HG03159 (cell line): ENCODE results near the gene PCSK6.

Experiments used
- ATAC-seq: cut with Tn5 transposase; IDR thresholded peaks from one replicate; pipeline ENCODE4 v1.9.1; 2021; ENCODE audit warnings: mild to moderate bottlenecking, moderate library complexity; ENCODE audit not compliant: unreplicated experiment

Gene PCSK6

DNA sequence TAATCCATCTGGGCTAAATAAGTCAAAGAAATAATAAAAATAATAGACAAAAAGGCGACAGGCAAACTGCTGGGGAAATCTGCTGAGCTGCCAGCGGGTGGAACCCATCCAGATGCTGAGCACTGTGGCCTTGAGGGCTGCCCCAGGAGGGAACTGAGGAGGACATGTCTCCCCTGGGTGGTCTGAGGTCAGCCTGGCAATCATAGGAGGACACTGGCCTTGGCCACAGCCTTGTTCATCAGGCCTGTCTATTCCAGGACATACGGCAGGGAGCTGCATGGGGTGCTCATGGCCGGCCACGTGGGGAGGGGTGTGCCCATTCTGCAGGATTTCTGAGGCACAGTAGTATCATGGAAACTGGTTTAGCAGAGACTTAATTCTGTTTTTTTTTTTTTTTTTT lies 173.0 kb downstream of the PCSK6 start:
- no peak for ATAC-seq

DNA sequence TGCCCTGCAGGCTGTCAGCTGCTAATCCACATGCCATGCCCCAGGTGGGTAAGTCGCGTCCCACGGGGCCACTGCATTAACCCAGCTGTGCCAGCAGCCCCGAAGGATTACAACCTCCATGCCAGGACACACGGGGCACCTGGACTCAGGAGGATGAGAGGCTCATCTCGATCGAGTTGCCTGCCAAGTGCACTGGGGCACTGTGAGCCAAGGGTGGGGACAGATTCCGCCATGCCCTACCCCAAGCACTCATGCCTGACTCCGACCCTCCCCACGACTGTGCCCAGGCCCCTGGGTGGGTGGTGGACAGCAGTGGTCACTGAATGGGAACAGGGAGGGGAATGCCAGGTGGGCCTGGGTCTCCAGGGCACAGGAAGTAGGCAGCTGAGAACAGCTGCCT lies 173.8 kb downstream of the PCSK6 start:
- no peak for ATAC-seq

DNA sequence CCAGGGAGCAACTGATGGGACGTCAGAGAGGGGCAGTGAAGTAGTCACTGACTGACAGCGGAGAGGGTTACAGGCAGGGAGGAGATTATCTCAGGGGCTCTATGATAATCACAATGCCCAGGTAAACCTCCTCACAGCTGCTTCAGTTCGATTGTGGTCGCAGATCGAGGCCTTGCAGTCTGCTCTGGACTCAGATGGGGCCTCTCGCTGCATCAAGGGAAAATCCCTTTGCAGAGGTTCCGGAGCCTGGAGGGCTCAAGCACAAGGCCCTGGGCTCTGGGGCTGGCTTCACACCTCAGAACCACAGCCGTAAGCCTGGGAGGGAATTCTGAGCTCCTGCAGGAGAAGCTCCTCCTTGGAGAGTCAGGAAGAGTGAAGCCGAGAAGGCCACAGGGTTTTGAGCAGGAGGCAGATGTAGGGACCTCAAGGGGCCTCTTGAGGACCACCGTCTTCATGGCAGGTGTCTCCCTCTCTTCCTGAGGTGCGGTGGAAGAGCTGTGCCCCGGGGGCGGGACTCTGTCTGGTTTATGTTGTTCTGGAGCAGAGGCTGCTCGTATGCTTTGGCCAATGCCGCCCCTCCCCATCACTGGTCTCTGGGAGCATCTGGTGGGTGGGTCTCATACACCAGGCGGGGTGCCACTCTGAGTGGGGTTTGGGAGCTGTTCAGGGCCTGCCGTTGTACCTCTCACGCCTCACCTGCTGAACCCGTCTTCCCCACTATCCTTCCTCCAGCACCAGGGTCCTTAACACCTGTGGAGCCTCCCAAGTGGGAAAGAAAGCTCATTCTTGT lies 175.0 kb downstream of the PCSK6 start:
- ATAC-seq, result no peak

DNA sequence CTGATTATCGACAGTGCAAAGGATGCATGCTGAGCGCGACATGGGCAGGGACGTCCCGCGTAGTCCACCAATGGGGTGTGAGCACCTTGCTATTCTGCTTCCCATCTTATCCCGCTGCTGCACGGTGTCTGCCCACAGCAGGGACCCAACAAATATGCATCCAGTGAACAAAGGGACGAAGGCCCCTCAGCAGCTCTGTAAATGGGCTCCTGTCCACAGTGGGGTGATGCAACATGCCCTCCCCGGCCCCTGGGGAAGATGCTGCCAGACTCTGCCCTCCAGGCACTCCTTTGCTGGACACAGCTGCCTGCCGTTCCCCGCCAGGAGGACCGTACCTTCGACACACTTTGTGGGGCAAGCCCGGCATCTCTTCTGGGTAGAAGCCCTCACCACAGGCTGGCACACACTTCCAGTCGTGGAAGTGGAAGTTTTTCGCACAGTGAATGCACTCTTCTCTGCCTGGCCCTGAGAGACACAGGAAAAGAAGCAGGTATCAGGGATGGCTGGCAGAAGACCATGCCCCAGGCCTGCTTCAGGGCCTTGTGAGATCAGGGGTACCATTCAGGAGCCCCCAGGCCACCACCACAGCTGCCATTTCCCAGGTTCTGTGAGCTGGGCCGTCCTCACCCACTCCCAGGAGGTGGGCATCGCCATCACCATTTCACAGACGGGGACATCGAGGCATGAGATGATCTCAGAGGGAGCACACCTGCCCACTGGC lies 176.3 kb downstream of the PCSK6 start:
- no peak for ATAC-seq

DNA sequence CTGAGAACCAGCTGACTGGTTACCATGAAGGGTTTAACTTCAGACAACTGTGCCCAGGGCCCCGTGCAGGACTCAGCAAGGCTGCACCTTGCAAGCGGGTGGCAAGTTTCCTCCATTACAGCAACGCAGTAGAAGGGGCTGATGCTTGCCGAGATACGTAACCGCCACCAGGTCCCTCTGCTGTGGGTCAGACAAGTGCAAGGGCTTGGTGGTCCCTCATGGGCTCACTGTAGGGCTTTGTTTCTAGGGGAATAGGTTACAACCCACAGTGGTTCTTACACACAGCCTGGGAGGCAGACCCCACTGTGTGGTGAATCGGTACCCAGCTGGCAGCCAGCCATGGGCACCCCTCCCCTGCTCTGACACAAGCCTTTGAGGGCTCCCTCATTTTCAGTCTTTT lies 179.0 kb downstream of the PCSK6 start:
- ATAC-seq, result no peak

DNA sequence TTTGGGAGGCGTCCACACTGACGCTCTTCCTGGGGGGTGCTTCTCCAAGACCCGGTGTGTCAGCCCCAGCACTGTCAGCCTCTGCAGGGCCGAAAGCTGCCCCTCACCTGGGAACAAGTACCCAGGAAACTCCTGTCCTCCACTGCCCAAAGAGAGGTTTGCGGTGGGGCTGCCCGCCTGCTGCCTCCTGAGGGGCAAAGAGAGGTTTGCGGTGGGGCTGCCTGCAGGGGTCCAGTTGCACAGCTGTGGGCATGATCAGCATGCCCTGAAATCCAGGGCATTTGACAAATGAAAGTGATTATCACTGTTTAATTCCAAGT lies 179.4 kb downstream of the PCSK6 start:
- no peak for ATAC-seq

DNA sequence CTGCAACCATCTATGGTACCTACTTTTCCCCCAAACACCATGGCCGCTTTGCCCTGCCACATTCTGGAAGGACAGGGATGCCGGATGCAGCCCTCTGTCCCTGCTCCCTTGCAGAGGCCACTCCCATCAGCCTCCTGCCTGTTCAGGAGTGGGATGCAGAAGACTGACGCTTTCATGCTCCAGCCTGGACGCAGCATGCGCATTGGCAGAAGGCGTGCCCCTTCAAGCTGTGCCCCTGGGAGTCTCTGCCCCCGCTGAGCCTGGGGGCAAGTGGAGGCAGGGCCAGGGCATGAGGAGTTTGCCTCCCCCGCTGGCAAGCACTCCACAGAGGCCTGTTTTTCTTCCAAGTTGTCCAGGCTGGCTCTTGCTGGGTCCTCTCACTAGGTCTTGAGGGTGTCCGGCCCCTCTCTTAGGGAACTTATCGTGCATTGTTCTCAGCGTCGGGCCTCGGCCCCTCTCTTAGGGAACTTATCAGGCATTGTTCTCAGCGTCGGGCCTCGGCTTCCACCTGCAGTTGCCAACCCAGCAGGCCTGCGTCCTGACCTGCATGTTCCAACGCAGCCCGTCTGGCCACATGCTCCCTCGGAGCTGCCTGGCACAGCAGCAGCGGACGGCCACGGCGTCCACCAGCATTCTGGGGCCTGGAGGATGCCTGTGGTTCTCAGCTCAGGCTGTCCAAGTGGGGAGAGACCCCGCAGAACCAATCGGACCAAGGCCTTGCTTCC lies 179.9 kb downstream of the PCSK6 start:
- no peak for ATAC-seq

DNA sequence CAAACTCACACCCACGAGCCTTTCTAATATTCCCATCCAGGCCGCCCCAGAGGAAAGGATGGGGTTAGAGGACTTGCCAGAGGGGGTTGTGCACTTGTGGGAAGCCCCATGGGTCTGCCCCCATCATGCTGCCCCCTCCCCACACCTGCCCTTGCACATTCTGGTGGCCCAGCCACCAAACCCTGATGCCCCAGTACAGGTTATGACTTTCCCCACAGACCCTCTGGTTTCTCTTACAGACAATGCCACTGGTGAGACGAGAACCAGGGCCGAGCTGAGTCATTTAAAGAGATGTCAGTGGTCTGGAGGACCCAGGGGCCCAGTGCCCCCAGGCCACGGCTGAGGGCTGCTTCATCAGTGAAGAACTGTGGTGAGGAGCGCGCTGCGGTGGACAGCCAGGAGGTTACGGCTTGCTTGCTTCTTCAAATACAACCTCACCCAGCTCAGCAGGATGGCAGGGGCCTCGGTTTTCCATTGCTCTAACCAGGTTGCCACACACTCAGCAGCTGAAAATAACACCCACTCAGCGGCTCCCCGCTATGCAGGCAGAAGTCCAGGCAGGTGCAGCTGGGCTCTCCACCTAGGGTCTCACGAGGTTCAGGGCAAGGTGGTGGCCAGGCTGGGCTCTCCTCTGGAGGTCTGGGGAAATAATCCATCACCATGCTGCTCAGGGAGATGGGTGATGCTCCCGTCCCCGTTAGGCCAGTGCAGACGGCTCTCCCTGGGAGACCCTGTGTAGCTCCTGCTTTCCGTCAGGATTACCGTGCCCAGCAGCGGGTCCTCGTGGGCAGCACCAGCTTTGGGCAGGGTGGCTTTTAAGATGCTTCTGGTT lies 180.7 kb downstream of the PCSK6 start:
- no peak for ATAC-seq

DNA sequence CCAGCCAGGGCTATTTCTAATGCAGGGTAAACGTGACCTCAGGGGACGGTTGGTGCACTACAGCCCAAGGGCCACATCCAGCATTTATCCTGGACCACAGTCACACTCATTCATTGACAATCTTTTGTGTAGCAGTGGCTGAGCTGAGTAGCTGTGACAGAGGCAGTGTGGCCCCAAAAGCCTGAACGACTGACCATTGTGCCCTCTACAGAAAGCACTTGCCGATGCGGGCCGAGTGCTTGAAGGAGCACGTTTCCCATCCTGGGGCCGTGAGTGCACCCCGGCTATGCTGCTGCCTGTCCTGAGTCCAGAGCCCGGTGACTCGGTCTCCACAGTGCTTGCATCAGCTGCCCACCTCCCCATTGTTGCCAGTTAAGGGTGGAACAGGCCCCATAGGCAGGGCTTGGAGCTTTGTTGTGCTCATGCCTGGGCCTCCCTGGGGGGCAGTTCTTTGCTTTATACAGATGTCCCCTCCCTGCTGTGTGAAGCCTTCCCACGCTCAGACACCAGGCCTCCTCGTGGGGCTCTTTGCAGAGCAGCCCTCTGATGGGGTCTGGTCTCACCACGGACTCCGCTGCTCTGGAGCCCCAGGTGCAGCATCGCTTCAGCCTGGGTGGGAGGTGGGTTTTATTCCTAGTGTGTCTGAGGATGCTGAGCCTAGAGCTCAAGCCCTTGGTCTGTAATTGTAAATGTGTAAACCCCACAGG lies 181.5 kb downstream of the PCSK6 start:
- ATAC-seq, result no peak

DNA sequence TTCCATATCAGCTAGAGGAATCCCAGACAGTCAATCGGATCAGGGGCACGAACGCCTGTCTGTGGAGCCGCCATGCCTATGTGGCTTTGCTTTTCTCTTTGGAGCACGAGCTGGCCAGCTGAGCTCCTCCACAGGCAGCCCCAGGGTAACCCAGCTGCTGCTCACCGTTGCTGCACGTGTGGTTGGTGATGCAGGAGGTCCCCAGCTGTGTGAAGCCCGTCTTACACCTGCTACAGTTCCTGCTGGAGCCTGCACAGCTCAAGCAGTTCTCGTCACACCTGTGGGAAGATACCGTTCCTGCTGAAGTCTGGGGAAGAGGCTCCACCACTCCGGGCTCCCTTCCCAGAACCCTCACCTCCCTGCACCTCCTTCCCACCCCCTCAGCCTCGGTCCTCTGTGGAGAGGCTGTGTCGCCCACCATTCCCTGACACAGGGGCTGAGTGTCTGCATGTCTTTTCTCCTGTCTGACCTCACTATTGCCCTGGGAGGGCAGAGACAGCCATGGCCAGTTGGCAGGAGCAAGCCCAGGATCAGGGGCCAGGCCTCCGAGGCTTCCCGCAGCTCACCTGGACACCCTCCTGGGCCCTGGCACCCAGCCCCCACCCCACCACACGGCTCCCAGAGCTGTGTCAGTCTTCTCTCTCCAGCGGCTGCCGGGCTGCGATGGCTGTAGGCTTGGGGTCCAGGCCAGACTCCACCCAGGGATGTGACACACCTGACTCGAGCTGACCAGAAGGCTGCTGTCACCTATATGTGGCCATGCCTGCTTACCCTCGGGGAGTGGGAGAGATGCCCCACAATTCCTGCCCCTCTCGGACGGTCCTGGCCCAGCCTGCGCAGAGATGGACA lies 182.2 kb downstream of the PCSK6 start:
- no peak for ATAC-seq

DNA sequence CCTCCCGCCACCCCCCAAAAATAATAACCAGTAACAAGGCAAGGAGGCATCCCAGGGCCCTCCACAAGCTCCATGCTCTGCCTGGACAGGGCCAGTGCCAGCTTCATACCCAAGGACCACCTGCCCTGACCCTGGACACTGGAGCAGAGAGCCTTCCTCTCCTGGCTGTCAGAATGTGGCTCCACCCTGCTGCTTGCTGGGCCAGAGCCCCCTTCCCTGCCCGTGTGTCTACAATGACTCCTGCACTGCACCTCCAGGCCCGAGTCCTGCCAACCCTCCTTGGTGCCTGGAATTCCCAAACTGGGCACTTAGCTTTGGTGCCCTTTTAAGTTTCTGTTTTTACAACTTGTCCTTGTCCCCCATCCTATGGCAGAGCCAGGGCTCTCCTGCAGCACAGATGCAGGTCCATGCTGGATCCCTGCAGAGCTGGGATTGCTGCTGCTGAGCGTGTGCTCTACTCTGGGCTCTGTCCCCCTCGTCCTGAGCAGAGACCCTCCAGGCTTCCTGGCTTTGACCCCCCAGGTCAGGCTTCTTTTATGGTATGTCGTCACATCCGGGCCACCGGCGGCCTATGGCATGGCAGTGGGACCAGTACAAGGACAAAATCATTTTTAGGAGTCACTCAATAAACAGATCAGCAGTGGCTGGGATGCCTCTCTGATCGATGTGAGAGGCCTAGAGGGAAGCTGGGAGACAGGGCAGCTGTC lies 183.0 kb downstream of the PCSK6 start:
- no peak for ATAC-seq

DNA sequence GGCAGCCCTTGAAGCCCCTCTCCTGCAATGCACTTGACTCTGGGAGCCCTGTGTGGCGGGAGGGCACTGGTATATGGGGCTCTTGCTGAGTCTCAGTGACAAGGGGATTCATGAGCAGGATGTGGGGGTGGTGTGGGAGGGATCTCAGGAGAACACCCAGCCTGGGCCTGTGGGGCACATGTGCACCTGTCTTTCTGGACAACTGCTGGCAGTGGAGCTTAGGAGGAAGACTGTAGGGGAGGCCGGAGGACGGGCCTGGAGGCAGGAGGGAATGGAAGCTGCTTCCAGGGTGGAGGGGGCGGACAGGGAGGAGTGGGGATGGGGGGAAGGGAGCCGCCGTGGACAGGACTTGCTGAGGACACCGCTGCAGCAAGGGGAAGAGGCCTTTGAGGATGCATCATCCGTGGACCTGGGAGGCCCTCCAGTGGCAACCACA lies 183.7 kb downstream of the PCSK6 start:
- no peak for ATAC-seq

DNA sequence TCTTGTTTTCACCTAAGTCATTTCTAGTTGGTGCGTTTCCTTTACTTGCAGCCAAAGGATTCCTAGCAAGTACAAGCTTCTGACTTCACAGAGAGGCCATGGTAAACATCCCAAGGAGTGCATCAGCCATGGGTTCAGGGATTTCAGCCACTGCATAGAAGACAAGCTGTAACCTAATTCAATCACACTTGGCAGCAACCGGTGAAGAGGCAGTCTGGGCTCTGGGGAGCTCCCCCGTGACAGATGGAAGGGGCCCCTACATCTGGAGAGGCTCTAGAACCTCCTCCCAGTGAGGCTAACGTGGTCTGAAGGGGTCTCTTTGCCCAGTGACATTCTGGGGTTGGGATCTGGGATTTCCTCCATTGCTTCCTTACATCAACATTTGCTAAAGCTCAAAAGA lies 186.1 kb downstream of the PCSK6 start:
- no peak for ATAC-seq

DNA sequence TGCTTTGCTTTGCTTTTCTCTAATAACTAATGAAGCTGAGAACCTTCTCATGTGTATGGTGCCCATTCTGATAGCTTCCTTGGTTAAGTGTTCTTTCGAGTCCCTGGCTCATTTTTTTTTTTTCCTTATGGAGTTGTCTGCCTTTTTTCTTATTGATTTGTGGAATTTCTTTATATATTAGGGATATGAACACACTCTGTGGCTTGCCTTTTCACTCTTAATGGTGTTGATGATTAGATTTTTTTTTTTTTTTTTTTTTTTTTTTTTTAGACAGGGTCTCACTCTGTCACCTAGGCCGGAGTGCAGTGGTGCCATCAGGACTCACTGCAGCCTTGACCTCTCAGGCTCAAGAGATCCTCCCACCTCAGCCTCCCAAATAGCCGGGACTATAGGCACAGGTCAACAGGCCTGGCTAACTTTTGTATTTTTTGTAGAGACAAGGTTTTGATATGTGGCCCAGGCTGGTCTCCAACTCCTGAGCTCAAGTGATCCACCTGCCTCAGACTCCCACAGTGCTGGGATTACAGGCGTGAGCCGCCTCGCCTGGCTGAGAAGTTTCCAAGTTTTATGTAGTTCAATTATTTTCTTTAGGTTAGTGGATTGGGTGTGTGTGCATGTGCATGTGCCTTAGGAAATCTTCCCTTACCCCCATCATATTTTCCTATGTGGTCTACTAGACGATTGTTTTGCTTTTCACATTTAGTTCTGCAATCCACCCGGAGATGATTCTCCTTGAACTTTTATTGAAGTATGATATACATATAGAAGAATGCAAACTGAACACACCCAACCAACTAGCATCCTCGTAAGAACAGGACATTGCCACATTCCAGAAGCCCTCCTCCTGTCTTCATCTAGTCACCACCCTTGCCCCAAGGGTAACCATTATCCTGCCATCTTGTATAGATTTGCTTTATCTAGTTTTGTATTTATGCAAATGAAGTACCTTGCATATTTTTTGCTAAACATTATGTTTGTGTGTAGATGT lies 192.8 kb downstream of the PCSK6 start:
- ATAC-seq, result no peak

DNA sequence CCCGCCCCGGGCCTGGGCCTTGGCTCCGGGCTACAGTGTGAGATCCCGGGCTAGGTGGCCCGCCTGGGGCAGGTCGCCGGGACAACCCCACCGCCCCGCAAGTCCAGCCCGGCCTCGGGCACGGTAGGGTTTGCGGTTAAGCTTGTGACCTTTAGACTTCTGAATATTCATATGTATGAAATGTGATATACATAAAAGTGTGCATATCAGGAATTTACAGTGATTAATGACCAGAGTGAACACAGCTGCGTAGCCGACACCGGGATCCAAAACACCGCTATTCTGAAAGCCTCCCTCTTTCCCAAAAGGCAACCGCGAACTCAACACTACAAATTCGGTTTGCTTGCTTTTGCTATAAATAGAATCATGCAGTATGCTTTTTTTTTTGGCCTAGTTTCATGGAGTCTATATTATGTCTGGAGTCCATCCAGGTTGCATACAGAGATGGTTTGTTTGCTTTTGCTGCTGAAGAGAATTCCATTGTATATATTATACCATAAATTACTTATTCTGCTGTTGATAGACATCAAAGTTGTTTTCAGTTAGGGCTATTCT lies 193.8 kb downstream of the PCSK6 start:
- ATAC-seq, result no peak

DNA sequence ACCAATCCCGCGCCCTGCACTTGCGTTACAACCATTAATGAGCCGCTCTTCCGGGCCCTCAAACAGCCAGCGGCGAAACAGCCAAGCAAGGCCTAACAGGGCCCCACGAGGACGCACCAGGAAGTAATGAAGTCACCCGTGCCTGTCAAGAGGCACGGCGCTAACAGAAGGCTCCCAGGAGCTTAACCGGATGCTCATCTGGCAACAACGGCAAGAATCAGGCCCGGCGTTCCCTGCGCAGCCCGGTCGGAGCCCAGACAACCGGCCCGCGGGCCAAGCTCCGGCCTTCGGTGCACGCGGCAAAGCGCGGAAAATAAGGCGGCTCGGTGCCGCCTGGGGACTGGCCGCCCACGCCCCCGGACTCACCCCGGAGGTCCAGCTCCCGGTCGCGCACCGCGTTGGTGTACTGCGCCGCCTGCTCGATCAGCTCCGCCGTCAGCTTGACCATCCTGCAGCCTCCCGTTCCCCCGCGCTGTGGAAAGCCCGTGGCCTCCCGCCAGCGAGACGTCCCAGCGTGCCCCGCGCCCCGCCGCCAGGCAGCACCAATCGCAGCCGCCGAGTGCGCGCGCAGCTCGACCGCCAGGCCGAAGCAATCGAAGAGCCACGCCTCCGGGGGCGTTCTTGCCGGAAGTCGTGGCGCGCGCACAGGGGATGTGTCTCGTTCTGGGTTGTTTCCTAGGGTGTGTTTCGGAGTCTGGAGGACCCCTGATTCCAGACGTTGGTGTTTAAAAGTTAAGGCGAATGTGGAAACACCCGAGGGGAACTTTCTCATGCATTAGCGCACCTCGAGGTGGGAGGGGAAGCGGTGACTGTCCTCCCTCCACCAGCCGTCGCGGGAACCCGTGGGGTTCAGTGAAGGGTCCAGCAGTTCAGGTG lies 194.5 kb downstream of the PCSK6 start, which contains the start of gene SNRPA1:
SNRPA1 (minus strand) TSS at position 518 of the 876 bp plus-strand sequence; CDS start at position 448, 70 bp downstream.
- ATAC-seq, result peak; percentile 80
